ENCODE data around the gene SINHCAF. TPM values are rescaled to one million over a fixed set of nuclear protein-coding genes. Genes with fewer than 3 reads are reported as not detected.

The SINHCAF gene
- total RNA-seq, 1 experiment from 2014 or later: 179 TPM

DNA sequence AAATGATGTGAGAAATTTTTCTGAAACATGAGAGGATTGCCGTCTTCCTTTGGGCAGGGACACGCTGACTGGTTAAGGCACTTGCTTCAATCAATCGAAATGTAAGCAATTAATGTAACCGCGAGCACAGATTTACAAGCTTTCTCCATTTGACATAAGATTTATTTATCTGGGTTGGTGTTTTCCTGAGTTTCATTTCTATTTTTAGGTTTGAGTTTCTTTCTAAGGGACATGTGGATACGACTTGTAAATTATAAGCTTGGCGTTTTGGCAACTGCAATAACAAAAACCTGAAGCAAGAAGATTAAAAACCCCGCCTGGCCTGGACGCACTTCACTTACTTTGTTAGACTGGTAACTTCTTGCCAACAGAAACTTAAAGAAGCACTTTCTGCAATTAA, 20.3 kb upstream of the SINHCAF start:
- no peak for ATAC-seq
- CTCF ChIA-PET: no interaction called here
- no peak for TF ChIP-seq SIN3A (IDR thresholded peaks at IDR 0.05; ENCODE audit: low read depth)
- no peak for TF ChIP-seq EGR1 (IDR thresholded peaks at IDR 0.05; ENCODE audit: low read depth)
- no peak for TF ChIP-seq EZH2 (IDR thresholded peaks at IDR 0.05)
- no peak for TF ChIP-seq POLR2AphosphoS5 (IDR thresholded peaks at IDR 0.05; ENCODE audit: low read depth, low read length)
- TF ChIP-seq YY1 (IDR thresholded peaks at IDR 0.05; ENCODE audit: extremely low read depth, insufficient replicate concordance, low read depth, low read length): no peak
- TF ChIP-seq JUND (IDR thresholded peaks at IDR 0.05): no peak
- no peak for TF ChIP-seq RAD21 (IDR thresholded peaks at IDR 0.05; ENCODE audit: low read depth)
- no peak for TF ChIP-seq CEBPB (IDR thresholded peaks at IDR 0.05; ENCODE audit: low read depth)
- TF ChIP-seq ZNF274 (IDR thresholded peaks at IDR 0.05; ENCODE audit: low read depth, low read length): no peak

DNA sequence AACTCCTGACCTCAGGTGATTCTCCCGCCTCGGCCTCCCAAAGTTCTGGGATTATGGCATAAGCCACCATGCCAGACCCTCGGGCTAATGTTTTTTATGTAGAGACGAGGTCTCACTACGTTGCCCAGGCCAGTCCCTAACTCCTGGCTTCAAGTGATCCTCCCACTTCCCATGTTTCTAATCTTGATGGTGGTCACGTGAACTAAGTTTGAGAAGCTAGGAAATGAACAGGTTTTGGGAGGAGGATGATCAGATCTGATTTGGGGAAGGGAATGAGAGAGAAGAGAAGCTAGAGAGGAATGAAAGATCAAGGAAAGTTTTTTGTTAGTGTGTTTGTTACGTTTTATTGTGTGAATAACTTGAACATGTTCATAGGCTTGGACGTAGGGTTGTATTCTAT, 17.2 kb upstream of the SINHCAF start:
- no peak overlapping the region for H3K4me3 ChIP-seq (replicated peaks in 1 of 2; ENCODE audit: low read depth in 1 of 2, low read length in 2 of 2)
- no peak overlapping the region for H3K9ac ChIP-seq (ENCODE audit: low read length)
- H3K4me2 ChIP-seq (ENCODE audit: low read length): no peak overlapping the region
- RAD21 ChIA-PET (ENCODE audit: low non-redundant PET in 1 of 2, low total read pairs in 2 of 2, uncharacterized antibody in 2 of 2, unreplicated experiment in 2 of 2): no interaction called here
- H4K20me1 ChIP-seq (ENCODE audit: insufficient read depth): no peaks in the 10 kb centered on the region
- ATAC-seq: no peak
- no peak overlapping the region for H3K27ac ChIP-seq (ENCODE audit: low read depth, low read length)
- H3K9me3 ChIP-seq (ENCODE audit: control insufficient read depth in 1 of 2, insufficient read depth in 1 of 2, low read depth in 1 of 2, low read length in 2 of 2): no peaks in the 10 kb centered on the region
- intact Hi-C loops (cut with micrococcal nuclease): no loop called here
- H3K27me3 ChIP-seq (ENCODE audit: insufficient read depth, low read length): no peaks in the 10 kb centered on the region
- H2AFZ ChIP-seq (ENCODE audit: low read depth, low read length, poor library complexity, severe bottlenecking): no peak overlapping the region
- POLR2A ChIA-PET: no interaction called here
- DNase-seq (ENCODE audit: low read depth, low spot score): no peak
- CTCF ChIA-PET: no interaction called here
- no peaks in the 10 kb centered on the region for H3K79me2 ChIP-seq (ENCODE audit: insufficient read depth, low read length)
- BruUV-seq (replicated peaks): no TSS peak
- TF ChIP-seq, protein P1, sequence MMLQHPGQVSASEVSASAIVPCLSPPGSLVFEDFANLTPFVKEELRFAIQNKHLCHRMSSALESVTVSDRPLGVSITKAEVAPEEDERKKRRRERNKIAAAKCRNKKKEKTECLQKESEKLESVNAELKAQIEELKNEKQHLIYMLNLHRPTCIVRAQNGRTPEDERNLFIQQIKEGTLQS (IDR thresholded peaks at IDR 0.05): no peak
- TF ChIP-seq, protein P2, sequence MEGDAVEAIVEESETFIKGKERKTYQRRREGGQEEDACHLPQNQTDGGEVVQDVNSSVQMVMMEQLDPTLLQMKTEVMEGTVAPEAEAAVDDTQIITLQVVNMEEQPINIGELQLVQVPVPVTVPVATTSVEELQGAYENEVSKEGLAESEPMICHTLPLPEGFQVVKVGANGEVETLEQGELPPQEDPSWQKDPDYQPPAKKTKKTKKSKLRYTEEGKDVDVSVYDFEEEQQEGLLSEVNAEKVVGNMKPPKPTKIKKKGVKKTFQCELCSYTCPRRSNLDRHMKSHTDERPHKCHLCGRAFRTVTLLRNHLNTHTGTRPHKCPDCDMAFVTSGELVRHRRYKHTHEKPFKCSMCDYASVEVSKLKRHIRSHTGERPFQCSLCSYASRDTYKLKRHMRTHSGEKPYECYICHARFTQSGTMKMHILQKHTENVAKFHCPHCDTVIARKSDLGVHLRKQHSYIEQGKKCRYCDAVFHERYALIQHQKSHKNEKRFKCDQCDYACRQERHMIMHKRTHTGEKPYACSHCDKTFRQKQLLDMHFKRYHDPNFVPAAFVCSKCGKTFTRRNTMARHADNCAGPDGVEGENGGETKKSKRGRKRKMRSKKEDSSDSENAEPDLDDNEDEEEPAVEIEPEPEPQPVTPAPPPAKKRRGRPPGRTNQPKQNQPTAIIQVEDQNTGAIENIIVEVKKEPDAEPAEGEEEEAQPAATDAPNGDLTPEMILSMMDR (IDR thresholded peaks at IDR 0.05 in 2 of 3, conservative IDR thresholded peaks at IDR 0.05 in 1 of 3; ENCODE audit: borderline replicate concordance in 1 of 3, insufficient read depth in 1 of 3, low read depth in 2 of 3, low read length in 2 of 3): no peak
- TF ChIP-seq CBX3 (IDR thresholded peaks at IDR 0.05; ENCODE audit: low read depth) (no peak), POLR2A (IDR thresholded peaks at IDR 0.05; ENCODE audit: borderline replicate concordance, extremely low read depth, insufficient read depth, insufficient read length) (no peak), ZNF274 (IDR thresholded peaks at IDR 0.05; ENCODE audit: low read depth, low read length) (no peak), ZFX (IDR thresholded peaks at IDR 0.05) (no peak), FOSL1 (IDR thresholded peaks at IDR 0.05; ENCODE audit: low read depth) (no peak), EGR1 (IDR thresholded peaks at IDR 0.05; ENCODE audit: low read depth) (no peak), SP1 (IDR thresholded peaks at IDR 0.05; ENCODE audit: low read depth) (no peak), EZH2phosphoT487 (IDR thresholded peaks at IDR 0.05; ENCODE audit: borderline replicate concordance) (no peak), RAD21 (IDR thresholded peaks at IDR 0.05; ENCODE audit: low read depth) (no peak), EZH2 (IDR thresholded peaks at IDR 0.05) (no peak), POLR2AphosphoS5 (IDR thresholded peaks at IDR 0.05; ENCODE audit: low read depth, low read length) (no peak), JUND (IDR thresholded peaks at IDR 0.05) (no peak)
- TF ChIP-seq, protein P3, sequence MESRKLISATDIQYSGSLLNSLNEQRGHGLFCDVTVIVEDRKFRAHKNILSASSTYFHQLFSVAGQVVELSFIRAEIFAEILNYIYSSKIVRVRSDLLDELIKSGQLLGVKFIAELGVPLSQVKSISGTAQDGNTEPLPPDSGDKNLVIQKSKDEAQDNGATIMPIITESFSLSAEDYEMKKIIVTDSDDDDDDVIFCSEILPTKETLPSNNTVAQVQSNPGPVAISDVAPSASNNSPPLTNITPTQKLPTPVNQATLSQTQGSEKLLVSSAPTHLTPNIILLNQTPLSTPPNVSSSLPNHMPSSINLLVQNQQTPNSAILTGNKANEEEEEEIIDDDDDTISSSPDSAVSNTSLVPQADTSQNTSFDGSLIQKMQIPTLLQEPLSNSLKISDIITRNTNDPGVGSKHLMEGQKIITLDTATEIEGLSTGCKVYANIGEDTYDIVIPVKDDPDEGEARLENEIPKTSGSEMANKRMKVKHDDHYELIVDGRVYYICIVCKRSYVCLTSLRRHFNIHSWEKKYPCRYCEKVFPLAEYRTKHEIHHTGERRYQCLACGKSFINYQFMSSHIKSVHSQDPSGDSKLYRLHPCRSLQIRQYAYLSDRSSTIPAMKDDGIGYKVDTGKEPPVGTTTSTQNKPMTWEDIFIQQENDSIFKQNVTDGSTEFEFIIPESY (IDR thresholded peaks at IDR 0.05; ENCODE audit: extremely low read depth, insufficient replicate concordance, low read length): no peak
- no peaks in the 10 kb centered on the region for H3K9me2 ChIP-seq (ENCODE audit: insufficient read depth)
- peaks cover 12 to 14% of the 10 kb centered on the region in 2 experiments; a peak in 3 of 4 replicates for H3K4me1 ChIP-seq (ENCODE audit: control insufficient read depth in 1 of 2, insufficient read depth in 2 of 2, low read length in 2 of 2)
- H3K36me3 ChIP-seq (ENCODE audit: control insufficient read depth in 1 of 2, insufficient read depth in 2 of 2, low read length in 2 of 2): no peaks in the 10 kb centered on the region

More for the DNA sequence above, 20.3 kb upstream of the SINHCAF start:
- Histone ChIP-seq H4K20me1 (ENCODE audit: insufficient read depth) (no peaks in the 10 kb centered on the region), H3K9me2 (ENCODE audit: insufficient read depth) (no peaks in the 10 kb centered on the region), H3K79me2 (ENCODE audit: insufficient read depth, low read length) (no peaks in the 10 kb centered on the region), H3K4me1 (ENCODE audit: control insufficient read depth in 1 of 2, insufficient read depth in 2 of 2, low read length in 2 of 2) (no peaks in the 10 kb centered on the region; a peak in 1 of 4 replicates), H2AFZ (ENCODE audit: low read depth, low read length, poor library complexity, severe bottlenecking) (no peak overlapping the region), H3K4me2 (ENCODE audit: low read length) (no peak overlapping the region), H3K9me3 (ENCODE audit: control insufficient read depth in 1 of 2, insufficient read depth in 1 of 2, low read depth in 1 of 2, low read length in 2 of 2) (no peaks in the 10 kb centered on the region), H3K4me3 (replicated peaks in 1 of 2; ENCODE audit: low read depth in 1 of 2, low read length in 2 of 2) (no peak overlapping the region), H3K9ac (ENCODE audit: low read length) (no peak overlapping the region), H3K27me3 (ENCODE audit: insufficient read depth, low read length) (no peaks in the 10 kb centered on the region), H3K27ac (ENCODE audit: low read depth, low read length) (no peak overlapping the region), H3K36me3 (ENCODE audit: control insufficient read depth in 1 of 2, insufficient read depth in 2 of 2, low read length in 2 of 2) (no peaks in the 10 kb centered on the region)
- ChIA-PET POLR2A (no interaction called here), RAD21 (ENCODE audit: low non-redundant PET in 1 of 2, low total read pairs in 2 of 2, uncharacterized antibody in 2 of 2, unreplicated experiment in 2 of 2) (no interaction called here)
- intact Hi-C loops (cut with micrococcal nuclease): no loop called here
- BruUV-seq (replicated peaks): no TSS peak
- DNase-seq (ENCODE audit: low read depth, low spot score): no peak

All from HCT116 (cell line).